ENCODE data around the gene KRTAP5-3. TPM values are rescaled to one million over a fixed set of nuclear protein-coding genes. Genes with fewer than 3 reads are reported as not detected.

Gene KRTAP5-3
- total and polyA plus RNA-seq, 9 of the 15 experiments (the other 6 are each of a cell fraction or from before 2014, with no cell fraction given) = not detected

DNA sequence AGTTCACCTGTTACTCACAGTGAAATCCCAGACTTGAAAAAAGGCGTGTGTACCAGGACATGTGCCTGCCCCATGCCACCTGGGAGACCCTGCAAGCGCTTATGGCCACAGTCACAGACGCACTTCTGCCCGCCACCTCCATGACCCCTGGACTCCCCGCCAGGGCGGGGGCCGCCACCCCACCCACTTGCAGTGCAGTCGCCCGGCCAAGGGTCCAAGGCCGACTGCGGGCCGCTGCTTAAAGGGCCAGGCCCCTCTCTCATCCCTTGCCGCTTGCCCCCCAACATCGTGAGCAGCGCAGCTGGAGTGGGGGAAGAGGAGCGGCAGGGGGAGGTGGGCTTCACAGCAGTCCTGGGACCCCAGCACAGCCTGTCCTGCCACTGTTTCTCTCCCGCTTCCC, 47.0 kb downstream of the KRTAP5-3 start:
- no peak for DNase-seq (ENCODE audit: extremely low read depth in 1 of 4, low spot score in 3 of 4)
- H3K4me1 ChIP-seq (replicated peaks in 1 of 2; ENCODE audit: control insufficient read depth in 2 of 2, insufficient read depth in 2 of 2, low read length in 2 of 2) = peaks cover 0 to 56% of the 10 kb centered on the region in 2 experiments; a peak in 3 of 5 replicates
- H3K79me2 ChIP-seq (ENCODE audit: control insufficient read depth, insufficient read depth, low read length) = no peaks in the 10 kb centered on the region
- ATAC-seq = no peak
- H3K36me3 ChIP-seq (ENCODE audit: control insufficient read depth, insufficient read depth, low read length) = no peaks in the 10 kb centered on the region
- intact Hi-C loops (cut with micrococcal nuclease) = no loop called here
- H3K9me3 ChIP-seq (replicated peaks; ENCODE audit: control insufficient read depth, insufficient read depth, low read depth, low read length) = no peaks in the 10 kb centered on the region
- CTCF ChIA-PET (ENCODE audit: low intra/inter-chr PET ratio) = interaction anchor here (1.6 kb wide), 1 partner anchor 14 kb away, joined by 5 read pairs; no protein-coding TSS in a partner anchor
- no peaks in the 10 kb centered on the region for H3K9me1 ChIP-seq (ENCODE audit: control insufficient read depth, insufficient read depth, low read length)
- no TSS peak for BruUV-seq (replicated peaks)
- peaks cover 0 to 48% of the 10 kb centered on the region in 2 experiments; a peak in 2 of 5 replicates for H3K27me3 ChIP-seq (ENCODE audit: control insufficient read depth in 2 of 2, insufficient read depth in 2 of 2, low read length in 2 of 2)
- no peak overlapping the region for H3K4me3 ChIP-seq
- H3K27ac ChIP-seq (ENCODE audit: extremely low read depth, low read depth, low read length) = no peak overlapping the region
- H3K9ac ChIP-seq (ENCODE audit: insufficient read depth in 1 of 2, low read depth in 2 of 2, low read length in 2 of 2) = no peak overlapping the region
- FAIRE-seq = no peak
- no peak overlapping the region for H3K4me2 ChIP-seq (ENCODE audit: insufficient read depth, low read length)
- peaks cover 30% of the 10 kb centered on the region for H4K20me1 ChIP-seq (replicated peaks; ENCODE audit: control insufficient read depth, insufficient read depth, low read length)
- POLR2A ChIA-PET = interaction anchor here (0.8 kb wide), 1 partner anchor 995 kb away, joined by 3 read pairs; no protein-coding TSS in a partner anchor
- in situ Hi-C loops (cut with MboI) = no loop called here
- H2AFZ ChIP-seq (ENCODE audit: low read depth, low read length) = no peak overlapping the region
- TF ChIP-seq, protein P1, sequence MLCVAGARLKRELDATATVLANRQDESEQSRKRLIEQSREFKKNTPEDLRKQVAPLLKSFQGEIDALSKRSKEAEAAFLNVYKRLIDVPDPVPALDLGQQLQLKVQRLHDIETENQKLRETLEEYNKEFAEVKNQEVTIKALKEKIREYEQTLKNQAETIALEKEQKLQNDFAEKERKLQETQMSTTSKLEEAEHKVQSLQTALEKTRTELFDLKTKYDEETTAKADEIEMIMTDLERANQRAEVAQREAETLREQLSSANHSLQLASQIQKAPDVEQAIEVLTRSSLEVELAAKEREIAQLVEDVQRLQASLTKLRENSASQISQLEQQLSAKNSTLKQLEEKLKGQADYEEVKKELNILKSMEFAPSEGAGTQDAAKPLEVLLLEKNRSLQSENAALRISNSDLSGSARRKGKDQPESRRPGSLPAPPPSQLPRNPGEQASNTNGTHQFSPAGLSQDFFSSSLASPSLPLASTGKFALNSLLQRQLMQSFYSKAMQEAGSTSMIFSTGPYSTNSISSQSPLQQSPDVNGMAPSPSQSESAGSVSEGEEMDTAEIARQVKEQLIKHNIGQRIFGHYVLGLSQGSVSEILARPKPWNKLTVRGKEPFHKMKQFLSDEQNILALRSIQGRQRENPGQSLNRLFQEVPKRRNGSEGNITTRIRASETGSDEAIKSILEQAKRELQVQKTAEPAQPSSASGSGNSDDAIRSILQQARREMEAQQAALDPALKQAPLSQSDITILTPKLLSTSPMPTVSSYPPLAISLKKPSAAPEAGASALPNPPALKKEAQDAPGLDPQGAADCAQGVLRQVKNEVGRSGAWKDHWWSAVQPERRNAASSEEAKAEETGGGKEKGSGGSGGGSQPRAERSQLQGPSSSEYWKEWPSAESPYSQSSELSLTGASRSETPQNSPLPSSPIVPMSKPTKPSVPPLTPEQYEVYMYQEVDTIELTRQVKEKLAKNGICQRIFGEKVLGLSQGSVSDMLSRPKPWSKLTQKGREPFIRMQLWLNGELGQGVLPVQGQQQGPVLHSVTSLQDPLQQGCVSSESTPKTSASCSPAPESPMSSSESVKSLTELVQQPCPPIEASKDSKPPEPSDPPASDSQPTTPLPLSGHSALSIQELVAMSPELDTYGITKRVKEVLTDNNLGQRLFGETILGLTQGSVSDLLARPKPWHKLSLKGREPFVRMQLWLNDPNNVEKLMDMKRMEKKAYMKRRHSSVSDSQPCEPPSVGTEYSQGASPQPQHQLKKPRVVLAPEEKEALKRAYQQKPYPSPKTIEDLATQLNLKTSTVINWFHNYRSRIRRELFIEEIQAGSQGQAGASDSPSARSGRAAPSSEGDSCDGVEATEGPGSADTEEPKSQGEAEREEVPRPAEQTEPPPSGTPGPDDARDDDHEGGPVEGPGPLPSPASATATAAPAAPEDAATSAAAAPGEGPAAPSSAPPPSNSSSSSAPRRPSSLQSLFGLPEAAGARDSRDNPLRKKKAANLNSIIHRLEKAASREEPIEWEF (CRISPR knock-in tag; IDR thresholded peaks at IDR 0.05) = no peak
- WGBS (ENCODE audit: insufficient coverage, low coverage, missing lambda C conversion rate) = 10% methylated on average over 15 of the region's 17 CpGs

Measured in K562 (cell line).